GM12878 (cell line): ENCODE measurements around the gene OR5AU1. TPM values are rescaled to one million over a fixed set of nuclear protein-coding genes. Genes with fewer than 3 reads are reported as not detected.

Experiments
- ATAC-seq: fragments of 200-7000 bp; cut with Tn5 transposase; 3 replicates; pipeline ENCODE4 v1.9.1; 2020; ENCODE audit warnings: mild to moderate bottlenecking, moderate library complexity
- BruUV-seq: library from RNA; stranded (reverse); fragments of 400-500 nt; replicated peaks from 2 replicates; lab custom pipeline; 2021; lab: Mats Ljungman, UMichigan
- CTCF ChIA-PET: fragments of 300-600 bp; sonication (Branson Sonifier 250); formaldehyde crosslinking; extraction: SDS; loops from one replicate; lab custom pipeline; 2021; ENCODE audit warnings: inconsistent platforms; lab: Yijun Ruan, JAX
- POLR2A ChIA-PET: fragments of 350-600 bp; formaldehyde crosslinking; extraction: SDS; loops from one replicate; lab custom pipeline; 2021; ENCODE audit warnings: inconsistent platforms; lab: Charles Lee
- RAD21 ChIA-PET: fragments of 300-600 bp; sonication (Branson Sonifier 250); formaldehyde crosslinking; loops from one replicate; lab custom pipeline; 2023; ENCODE audit warnings: antibody characterized with exemption; ENCODE audit not compliant: unreplicated experiment; lab: Charles Lee
- SMC1A ChIA-PET: fragments of 300-600 bp; sonication (Branson Sonifier 250); formaldehyde crosslinking; loops from one replicate; lab custom pipeline; 2023; ENCODE audit not compliant: unreplicated experiment, uncharacterized antibody; lab: Charles Lee
- DNase-seq: peaks from one replicate; pipeline ENCODE4 v3.0.0-alpha.2; 2011; ENCODE audit warnings: low read depth, low spot score
- FAIRE-seq: peaks from 3 replicates; lab custom pipeline; 2011; peaks lifted over from hg19 to GRCh38; lab: Jason Lieb, UNC
- H2AFZ ChIP-seq: 2 replicates; pipeline ENCODE4 v1.6.0; 2011; ENCODE audit warnings: low read depth, low read length, control low read depth; ENCODE audit not compliant: control insufficient read depth
- H3K27ac ChIP-seq: 2 replicates; pipeline ENCODE4 v1.5.1; 2011; ENCODE audit warnings: control low read depth; ENCODE audit not compliant: control insufficient read depth, insufficient read depth
- H3K27me3 ChIP-seq, 2 experiments: replicated peaks in 1 of 2; 2 replicates each; pipeline versions ENCODE4 v1.6.0 to v1.6.1; 2011; ENCODE audit warnings: low read length in 1 of 2; ENCODE audit not compliant: control insufficient read depth in 2 of 2, insufficient read depth in 2 of 2
- H3K36me3 ChIP-seq, 2 experiments: 2 replicates each; pipeline ENCODE4 v1.5.1; 2011; ENCODE audit warnings: low read length in 1 of 2; ENCODE audit not compliant: control insufficient read depth in 2 of 2, insufficient read depth in 2 of 2
- H3K4me1 ChIP-seq: 2 replicates; pipeline ENCODE4 v1.6.1; 2011; ENCODE audit warnings: mild to moderate bottlenecking, low read length, moderate library complexity, mixed read lengths; ENCODE audit not compliant: control insufficient read depth, insufficient read depth
- H3K4me2 ChIP-seq: 2 replicates; pipeline ENCODE4 v1.6.0; 2011; ENCODE audit warnings: control low read depth; ENCODE audit not compliant: control insufficient read depth, insufficient read depth
- H3K4me3 ChIP-seq: fragments of 200-600 bp; sonication (generic); 2 replicates; pipeline ENCODE4 v1.5.1; 2016
- H3K79me2 ChIP-seq: 2 replicates; pipeline ENCODE4 v1.6.0; 2011; ENCODE audit warnings: low read length; ENCODE audit not compliant: control insufficient read depth, insufficient read depth
- H3K9ac ChIP-seq: 2 replicates; pipeline ENCODE4 v1.8.0; 2011; ENCODE audit warnings: low read length, control low read depth, mixed read lengths; ENCODE audit not compliant: control insufficient read depth, insufficient read depth
- H3K9me3 ChIP-seq: replicated peaks from 3 replicates; pipeline ENCODE4 v1.5.1; 2011; ENCODE audit warnings: mild to moderate bottlenecking, low read length; ENCODE audit not compliant: control insufficient read depth, insufficient read depth
- H4K20me1 ChIP-seq: 2 replicates; pipeline ENCODE4 v1.6.0; 2011; ENCODE audit not compliant: control insufficient read depth, insufficient read depth
- CHD4 ChIP-seq: fragments of 200-600 bp; sonication (generic); IDR thresholded peaks from 2 replicates; pipeline ENCODE4 v1.6.1; 2016; ENCODE audit warnings: mild to moderate bottlenecking
- EP300 ChIP-seq, 2 experiments: fragments of 150-350 bp in 1 of 2; IDR thresholded peaks; 2 replicates each; pipeline ENCODE4 v1.6.1; 2011 to 2012; ENCODE audit warnings: low read depth in 2 of 2, low read length in 2 of 2, borderline replicate concordance in 1 of 2, improper control_type of control experiment in 1 of 2, inconsistent platforms in 1 of 2; ENCODE audit not compliant: control insufficient read depth in 1 of 2
- ESRRA ChIP-seq: IDR thresholded peaks from 2 replicates; pipeline ENCODE4 v1.6.1; 2012; ENCODE audit warnings: mild to moderate bottlenecking, low read length, improper control_type of control experiment
- FOXK2 ChIP-seq: fragments of 450-650 bp; IDR thresholded peaks from 2 replicates; pipeline ENCODE4 v1.6.1; 2017; ENCODE audit warnings: mild to moderate bottlenecking, moderate library complexity
- IKZF1 ChIP-seq: fragments of 450-650 bp; conservative IDR thresholded peaks from 2 replicates; pipeline ENCODE4 v1.6.1; 2017; ENCODE audit warnings: antibody characterized with exemption, mild to moderate bottlenecking
- IKZF2 ChIP-seq, 2 experiments: fragments of 450-650 bp; IDR thresholded peaks; 2 replicates each; pipeline ENCODE4 v1.6.1; 2017; ENCODE audit warnings: mild to moderate bottlenecking in 2 of 2, moderate library complexity in 2 of 2
- IRF5 ChIP-seq: fragments of 450-650 bp; IDR thresholded peaks from 2 replicates; pipeline ENCODE4 v1.6.1; 2017; ENCODE audit warnings: borderline replicate concordance
- KLF5 ChIP-seq: fragments of 450-650 bp; IDR thresholded peaks from 2 replicates; pipeline ENCODE4 v1.6.1; 2014; ENCODE audit warnings: mild to moderate bottlenecking; ENCODE audit not compliant: partially characterized antibody
- MTA3 ChIP-seq: IDR thresholded peaks from 2 replicates; pipeline ENCODE4 v1.6.1; 2012; ENCODE audit warnings: low read length, inconsistent platforms, borderline replicate concordance
- MXI1 ChIP-seq: fragments of 150-350 bp; IDR thresholded peaks from 2 replicates; pipeline ENCODE4 v1.6.1; 2011; ENCODE audit warnings: low read depth, mild to moderate bottlenecking, inconsistent platforms, low read length, improper control_type of control experiment
- NFIC ChIP-seq: IDR thresholded peaks from 2 replicates; pipeline ENCODE4 v1.6.1; 2012; ENCODE audit warnings: low read depth, mild to moderate bottlenecking, inconsistent platforms, low read length, moderate library complexity
- POLR2AphosphoS2 ChIP-seq: IDR thresholded peaks from 2 replicates; pipeline ENCODE4 v1.6.1; 2011; ENCODE audit warnings: low read depth, mild to moderate bottlenecking, low read length, improper control_type of control experiment, moderate library complexity
- POLR2AphosphoS5 ChIP-seq: IDR thresholded peaks from 2 replicates; pipeline ENCODE4 v1.6.1; 2011; ENCODE audit warnings: mild to moderate bottlenecking, low read length, inconsistent platforms
- RAD51 ChIP-seq: fragments of 450-650 bp; IDR thresholded peaks from 2 replicates; pipeline ENCODE4 v1.6.1; 2016; ENCODE audit warnings: moderate library complexity, mild to moderate bottlenecking, inconsistent platforms
- SPI1 ChIP-seq: IDR thresholded peaks from 2 replicates; pipeline ENCODE4 v1.6.1; 2011; ENCODE audit warnings: low read depth, mild to moderate bottlenecking, low read length, moderate library complexity, borderline replicate concordance; ENCODE audit not compliant: insufficient read depth
- SREBF1 ChIP-seq: IDR thresholded peaks from 2 replicates; pipeline ENCODE4 v1.6.1; 2012; ENCODE audit warnings: mild to moderate bottlenecking, low read length
- ZBTB40 ChIP-seq: fragments of 450-650 bp; IDR thresholded peaks from 2 replicates; pipeline ENCODE4 v1.6.1; 2016; ENCODE audit warnings: mild to moderate bottlenecking, moderate library complexity, borderline replicate concordance
- ZNF207 ChIP-seq: fragments of 450-650 bp; IDR thresholded peaks from 2 replicates; pipeline ENCODE4 v1.6.1; 2014; ENCODE audit warnings: antibody characterized with exemption, mild to moderate bottlenecking, borderline replicate concordance
- ZSCAN29 ChIP-seq: fragments of 450-650 bp; IDR thresholded peaks from 2 replicates; pipeline ENCODE4 v1.6.1; 2017; ENCODE audit warnings: mild to moderate bottlenecking, moderate library complexity
- WGBS: methylation state at CpG from one replicate; pipeline ENCODE4 v1.1.6; 2016; ENCODE audit warnings: low lambda C conversion rate; ENCODE audit not compliant: insufficient replicate concordance, insufficient coverage; ENCODE audit errors: missing lambda C conversion rate; 5-methylcytosine and 5-hydroxymethylcytosine counted together
- in situ Hi-C: fragments of 300-500 bp; cut with MboI; formaldehyde crosslinking; loops from 9 replicates; pipeline ENCODE4 v1.14.3; 2018; ENCODE audit warnings: mixed read lengths
- intact Hi-C: fragments of 100-400 bp; cut with micrococcal nuclease; formaldehyde crosslinking; loops from one replicate; pipeline ENCODE4 v1.14.2; 2022; ENCODE audit not compliant: unreplicated experiment
- polyA plus RNA-seq, 11 experiments: library from polyadenylated mRNA; depleted of rRNA in 4 of 11; unstranded in 6 of 11; stranded (reverse) in 5 of 11; fragments of >200 nt; fragmentation: Nextera tagmentation in 4 of 11; fragmentation: Illumina TruSeq in 1 of 11; extraction: Ambion mirVana in 4 of 11; extraction: Trizol in 1 of 11; gene quantifications; 1 replicate in 1 of 11; 2 replicates in 10 of 11; pipeline versions ENCODE4 v1.2.1 to v1.2.3, GENCODE V29; 2011 to 2016; ENCODE audit warnings: inconsistent platforms in 2 of 11, missing spikeins in 2 of 11, low read depth in 1 of 11
- total RNA-seq, 4 experiments: library from RNA; depleted of rRNA in 3 of 4; stranded (reverse); fragments of >200 nt in 3 of 4; fragmentation: Illumina TruSeq in 1 of 4; extraction: Trizol in 1 of 4; gene quantifications; 2 replicates each; pipeline versions ENCODE4 v1.2.1 to v1.2.3, GENCODE V29; 2013 to 2021
- TF ChIP-seq, protein P1 (sequence below): IDR thresholded peaks from 2 replicates; pipeline ENCODE4 v1.6.1; 2011; ENCODE audit warnings: borderline replicate concordance, low read depth, mild to moderate bottlenecking, moderate library complexity, mixed read lengths, low read length; ENCODE audit not compliant: insufficient read depth; ENCODE audit errors: extremely low read length

OR5AU1 gene
- total and polyA plus RNA-seq, 10 of the 15 experiments (the other 5 are each of a cell fraction or from before 2014, with no cell fraction given): not detected

DNA sequence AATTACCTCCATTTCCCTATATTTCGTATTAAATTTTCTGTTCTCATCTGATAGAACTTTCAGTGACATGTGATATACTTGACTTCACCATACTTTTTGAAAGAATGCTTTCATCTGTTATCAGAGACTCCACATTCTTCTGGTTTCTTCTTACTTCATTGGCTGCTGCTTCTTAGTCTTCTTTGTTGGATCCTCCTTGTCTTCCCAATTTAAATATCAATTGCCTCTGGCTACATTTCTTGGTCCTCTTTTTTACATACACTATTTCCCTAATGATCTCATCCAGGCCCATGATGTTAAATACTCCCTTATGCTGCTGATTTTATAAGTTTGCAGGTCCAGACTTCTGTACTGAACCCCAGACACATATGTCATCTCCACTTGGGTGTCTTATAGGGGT, 22.0 kb downstream of the OR5AU1 start:
- H3K27me3 ChIP-seq: no peaks in the 10 kb centered on the region
- POLR2A ChIA-PET: no interaction called here
- in situ Hi-C loops: no loop called here
- TF ChIP-seq, protein P1, sequence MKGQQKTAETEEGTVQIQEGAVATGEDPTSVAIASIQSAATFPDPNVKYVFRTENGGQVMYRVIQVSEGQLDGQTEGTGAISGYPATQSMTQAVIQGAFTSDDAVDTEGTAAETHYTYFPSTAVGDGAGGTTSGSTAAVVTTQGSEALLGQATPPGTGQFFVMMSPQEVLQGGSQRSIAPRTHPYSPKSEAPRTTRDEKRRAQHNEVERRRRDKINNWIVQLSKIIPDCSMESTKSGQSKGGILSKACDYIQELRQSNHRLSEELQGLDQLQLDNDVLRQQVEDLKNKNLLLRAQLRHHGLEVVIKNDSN: no peak
- TF ChIP-seq ESRRA (no peak), IKZF2 (IDR thresholded peaks at IDR 0.05) (no peak), NFIC (no peak), POLR2AphosphoS2 (no peak), CHD4 (no peak), MTA3 (no peak), ZBTB40 (no peak), SREBF1 (no peak), RAD51 (no peak), MXI1 (no peak), ZSCAN29 (no peak), POLR2AphosphoS5 (no peak), SPI1 (no peak), FOXK2 (no peak), ZNF207 (no peak), IKZF1 (no peak), EP300 (IDR thresholded peaks at IDR 0.05; ENCODE audit: borderline replicate concordance in 1 of 2, control insufficient read depth in 1 of 2, low read depth in 2 of 2, low read length in 2 of 2) (no peak), KLF5 (no peak), IRF5 (no peak)
- TF ChIP-seq, all 136 proteins: peak for 0
- DNase-seq: no peak
- ChIA-PET CTCF (no interaction called here), SMC1A (interaction anchor here (0.7 kb wide), 1 partner anchor 90 kb away, joined by 3 read pairs; no protein-coding TSS in a partner anchor), RAD21 (no interaction called here)
- Histone ChIP-seq H4K20me1 (no peaks in the 10 kb centered on the region), H3K4me2 (no peak overlapping the region), H3K4me1 (no peaks in the 10 kb centered on the region), H3K9ac (no peak overlapping the region), H3K27ac (no peak overlapping the region), H3K4me3 (no peak overlapping the region), H3K36me3 (no peaks in the 10 kb centered on the region), H3K9me3 (no peaks in the 10 kb centered on the region), H2AFZ (no peak overlapping the region), H3K79me2 (no peaks in the 10 kb centered on the region)
- ATAC-seq: no peak
- WGBS: 0% methylated on average over 1 of the region's 1 CpG
- no TSS peak for BruUV-seq
- intact Hi-C loops: no loop called here
- no peak for FAIRE-seq
